GM19455 (cell line): ENCODE measurements around the gene RHEBL1.
A peak's percentile ranks its signal among the peaks of the same experiment; 100 is the strongest.
"Not testable (repeated sequence)": the region's sequence is repeated elsewhere in the genome, so short reads cannot be mapped to it uniquely, and the experiment has no call there.

ENCODE experiments used
- ATAC-seq: cut with Tn5 transposase; IDR thresholded peaks from one replicate; pipeline ENCODE4 v1.9.1; 2021; ENCODE audit not compliant: unreplicated experiment

RHEBL1 gene

GRCh38 chr12:49089821-49090773, 20.3 kb upstream of the RHEBL1 start:
- no peak for ATAC-seq

- no peak for ATAC-seq
Measured at GRCh38 chr12:49088932-49089330, 19.2 kb upstream of the RHEBL1 start.

GRCh38 chr12:49088150-49088931, 18.6 kb upstream of the RHEBL1 start:
- no peak for ATAC-seq

GRCh38 chr12:49086116-49086515, 16.3 kb upstream of the RHEBL1 start:
- ATAC-seq, result no peak

GRCh38 chr12:49084438-49084837, 14.7 kb upstream of the RHEBL1 start:
- ATAC-seq, result no peak

- ATAC-seq, result no peak
Measured at GRCh38 chr12:49079793-49080192, 10.0 kb upstream of the RHEBL1 start.

GRCh38 chr12:49070971-49071370, 1.2 kb upstream of the RHEBL1 start:
- no peak for ATAC-seq

- ATAC-seq, result no peak
Measured at GRCh38 chr12:49068879-49069506, 786 bp downstream of the RHEBL1 start.

GRCh38 chr12:49066120-49066519, 3.7 kb downstream of the RHEBL1 start:
- no peak for ATAC-seq

GRCh38 chr12:49064767-49065152, 5.0 kb downstream of the RHEBL1 start:
- no peak for ATAC-seq

GRCh38 chr12:49061916-49062315, 7.9 kb downstream of the RHEBL1 start:
- ATAC-seq, result not testable (repeated sequence)

GRCh38 chr12:49061157-49061650, 8.6 kb downstream of the RHEBL1 start:
- no peak for ATAC-seq

- ATAC-seq, result peak; percentile 56
Measured at GRCh38 chr12:49060237-49061156, 9.3 kb downstream of the RHEBL1 start, which contains the start of gene KMT2D. KMT2D (minus strand) TSS chr12:49060794; CDS start chr12:49055324, 5,470 bp downstream.

GRCh38 chr12:49059299-49060171, 10.2 kb downstream of the RHEBL1 start:
- ATAC-seq, result peak; percentile 10

- no peak for ATAC-seq
Measured at GRCh38 chr12:49059045-49059298, 10.8 kb downstream of the RHEBL1 start.

- ATAC-seq, result no peak
Measured at GRCh38 chr12:49058366-49059044, 11.3 kb downstream of the RHEBL1 start.

- no peak for ATAC-seq
Measured at GRCh38 chr12:49057888-49058287, 11.9 kb downstream of the RHEBL1 start.

- peak; percentile 60 for ATAC-seq
Measured at GRCh38 chr12:49055978-49056754, 13.6 kb downstream of the RHEBL1 start.
